GM18519 (cell line): Measurements from ENCODE around the gene MEF2D.
A peak's percentile ranks its signal among the peaks of the same experiment; 100 is the strongest.

Experiments used
- ATAC-seq: cut with Tn5 transposase; IDR thresholded peaks from one replicate; pipeline ENCODE4 v1.9.1; 2021; ENCODE audit warnings: mild to moderate bottlenecking, moderate library complexity; ENCODE audit not compliant: unreplicated experiment, low FRiP score

The MEF2D gene

GRCh38 chr1:156474966-156475365 is 25.6 kb downstream of the MEF2D start:
- ATAC-seq = no peak

GRCh38 chr1:156471496-156472490 is 28.8 kb downstream of the MEF2D start:
- no peak for ATAC-seq

GRCh38 chr1:156470473-156470872 is 30.1 kb downstream of the MEF2D start:
- ATAC-seq = no peak

GRCh38 chr1:156468693-156469345 is 31.8 kb downstream of the MEF2D start:
- ATAC-seq = no peak

GRCh38 chr1:156467906-156468305 is 32.7 kb downstream of the MEF2D start:
- no peak for ATAC-seq

GRCh38 chr1:156467385-156467784 is 33.2 kb downstream of the MEF2D start:
- no peak for ATAC-seq

GRCh38 chr1:156465747-156466365 is 34.7 kb downstream of the MEF2D start:
- ATAC-seq = no peak

GRCh38 chr1:156464825-156465452 is 35.6 kb downstream of the MEF2D start:
- no peak for ATAC-seq

- ATAC-seq = no peak
These were observed 36.2 kb downstream of the MEF2D start for GRCh38 chr1:156464335-156464734.

- no peak for ATAC-seq
These were observed 36.7 kb downstream of the MEF2D start for GRCh38 chr1:156463874-156464273.

- no peak for ATAC-seq
These were observed 37.4 kb downstream of the MEF2D start for GRCh38 chr1:156462954-156463795.

- ATAC-seq = no peak
These were observed 38.6 kb downstream of the MEF2D start for GRCh38 chr1:156461781-156462647.

GRCh38 chr1:156461109-156461508 is 39.5 kb downstream of the MEF2D start:
- no peak for ATAC-seq

- no peak for ATAC-seq
These were observed 40.0 kb downstream of the MEF2D start for GRCh38 chr1:156460525-156460924.

- no peak for ATAC-seq
These were observed 42.4 kb downstream of the MEF2D start for GRCh38 chr1:156458181-156458503.

- ATAC-seq = peak; percentile 53
These were observed 43.7 kb downstream of the MEF2D start for GRCh38 chr1:156456625-156457465.

- no peak for ATAC-seq
These were observed 45.2 kb downstream of the MEF2D start for GRCh38 chr1:156455362-156455761.

- no peak for ATAC-seq
These were observed 47.7 kb downstream of the MEF2D start for GRCh38 chr1:156452907-156453306.
